GM23248 (cell line): ENCODE measurements around the gene LCE3E.

Source experiments
- EZH2 ChIP-seq: fragments of 200-600 bp; sonication (generic); IDR thresholded peaks from 2 replicates; pipeline ENCODE4 v1.6.1; 2018; ENCODE audit warnings: antibody characterized with exemption, mild to moderate bottlenecking; ENCODE audit not compliant: insufficient read depth, poor library complexity, severe bottlenecking
- EZH2phosphoT487 ChIP-seq: fragments of 200-600 bp; sonication (generic); IDR thresholded peaks from 2 replicates; pipeline ENCODE4 v1.6.1; 2018; ENCODE audit warnings: antibody characterized with exemption, moderate library complexity, mild to moderate bottlenecking, low read depth; ENCODE audit not compliant: insufficient read depth

- TF ChIP-seq EZH2 = no peak
- TF ChIP-seq EZH2phosphoT487 = no peak
Observed at GRCh38 chr1:152516082-152516481, 50.5 kb downstream of the LCE3E start.
